ENCODE data around the gene TREM2. TPM values are rescaled to one million over a fixed set of nuclear protein-coding genes. Genes with fewer than 3 reads are reported as not detected.
"Not testable (repeated sequence)": the region's sequence is repeated elsewhere in the genome, so short reads cannot be mapped to it uniquely, and the experiment has no call there.

Gene TREM2
- total RNA-seq, 1 donor from 2014 or later, result 58.5 TPM

GRCh38 chr6:41193884-41194283 is 31.0 kb upstream of the TREM2 start:
- DNase-seq, result no peak
- no peak overlapping the region for H3K4me3 ChIP-seq
- TF ChIP-seq CTCF (IDR thresholded peaks at IDR 0.05), result no peak
- H3K9me3 ChIP-seq, result peaks cover 5% of the 10 kb centered on the region
- no peak for ATAC-seq
- peaks cover 2% of the 10 kb centered on the region for H3K27me3 ChIP-seq (ENCODE audit: low read depth)
- no peak overlapping the region for H3K27ac ChIP-seq
- intact Hi-C loops (cut with DNase I), result no loop called here
- no peaks in the 10 kb centered on the region for H3K4me1 ChIP-seq
- no peaks in the 10 kb centered on the region for H3K36me3 ChIP-seq

GRCh38 chr6:41193171-41193734 is 30.3 kb upstream of the TREM2 start:
- no peaks in the 10 kb centered on the region for H3K4me1 ChIP-seq
- peaks cover 2% of the 10 kb centered on the region for H3K27me3 ChIP-seq (ENCODE audit: low read depth)
- DNase-seq (no peak), ATAC-seq (no peak)
- no peak overlapping the region for H3K4me3 ChIP-seq
- no peaks in the 10 kb centered on the region for H3K36me3 ChIP-seq
- H3K27ac ChIP-seq, result no peak overlapping the region
- intact Hi-C loops (cut with DNase I), result no loop called here
- peaks cover 5% of the 10 kb centered on the region for H3K9me3 ChIP-seq
- no peak for TF ChIP-seq CTCF (IDR thresholded peaks at IDR 0.05)

- intact Hi-C loops (cut with DNase I), result no loop called here
- TF ChIP-seq CTCF (IDR thresholded peaks at IDR 0.05), result peak; percentile 64
- no peak overlapping the region for H3K4me3 ChIP-seq
- DNase-seq (peak; percentile 78), ATAC-seq (peak; percentile 73 to 89)
- H3K27ac ChIP-seq, result no peak overlapping the region
- peaks cover 5% of the 10 kb centered on the region for H3K9me3 ChIP-seq
- no peaks in the 10 kb centered on the region for H3K36me3 ChIP-seq
- peaks cover 8% of the 10 kb centered on the region for H3K27me3 ChIP-seq (ENCODE audit: low read depth)
- no peaks in the 10 kb centered on the region for H3K4me1 ChIP-seq
Measured at GRCh38 chr6:41191569-41191968, 28.7 kb upstream of the TREM2 start.

GRCh38 chr6:41190791-41191190 is 27.9 kb upstream of the TREM2 start:
- DNase-seq (no peak), ATAC-seq (no peak)
- H3K27me3 ChIP-seq (ENCODE audit: low read depth), result peaks cover 8% of the 10 kb centered on the region
- intact Hi-C loops (cut with DNase I), result no loop called here
- no peak overlapping the region for H3K4me3 ChIP-seq
- H3K27ac ChIP-seq, result no peak overlapping the region
- no peaks in the 10 kb centered on the region for H3K4me1 ChIP-seq
- no peaks in the 10 kb centered on the region for H3K36me3 ChIP-seq
- peaks cover 5% of the 10 kb centered on the region for H3K9me3 ChIP-seq
- no peak for TF ChIP-seq CTCF (IDR thresholded peaks at IDR 0.05)

GRCh38 chr6:41189967-41190366 is 27.1 kb upstream of the TREM2 start:
- H3K27me3 ChIP-seq (ENCODE audit: low read depth), result peaks cover 8% of the 10 kb centered on the region
- ATAC-seq, result no peak
- H3K36me3 ChIP-seq, result no peaks in the 10 kb centered on the region
- no peak overlapping the region for H3K27ac ChIP-seq
- H3K4me1 ChIP-seq, result no peaks in the 10 kb centered on the region
- TF ChIP-seq CTCF (IDR thresholded peaks at IDR 0.05), result no peak
- peaks cover 5% of the 10 kb centered on the region for H3K9me3 ChIP-seq
- intact Hi-C loops (cut with DNase I), result no loop called here
- DNase-seq, result no peak
- H3K4me3 ChIP-seq, result no peak overlapping the region

- H3K27me3 ChIP-seq (ENCODE audit: low read depth); H3K36me3 ChIP-seq; H3K4me3 ChIP-seq; DNase-seq; ATAC-seq; H3K4me1 ChIP-seq; H3K27ac ChIP-seq; intact Hi-C loops (cut with DNase I); H3K9me3 ChIP-seq: not testable (repeated sequence)
Measured at GRCh38 chr6:41189046-41189445, 26.1 kb upstream of the TREM2 start.

All from lower lobe of right lung (tissue), 2 donors.